ENCODE measurements around the gene BAZ2B. TPM values are rescaled to one million over a fixed set of nuclear protein-coding genes. Genes with fewer than 3 reads are reported as not detected.

The BAZ2B gene
- total RNA-seq, 2 donors from 2014 or later, result 53.1 to 64.1 TPM

DNA sequence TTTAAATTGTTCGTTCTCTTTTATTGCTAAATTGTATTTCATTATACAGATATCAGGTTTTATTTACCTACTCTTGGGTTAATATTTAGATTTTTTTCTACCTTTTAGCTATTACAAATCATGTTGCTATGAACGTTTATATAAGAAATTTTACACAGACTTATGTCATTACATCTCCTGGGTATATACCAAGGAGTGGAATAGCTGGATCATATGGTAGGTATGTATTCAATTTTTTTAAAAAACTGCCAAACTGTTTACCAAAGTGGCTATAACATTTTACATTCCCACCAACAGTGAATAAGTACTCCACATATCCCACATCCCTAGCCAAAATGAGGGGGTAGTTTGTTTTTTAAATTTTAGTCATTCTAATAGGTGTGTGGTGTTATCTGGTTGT lies 32.3 kb upstream of the BAZ2B start:
- H3K27ac Mint-ChIP-seq, result no peak overlapping the region
- H3K9me3 Mint-ChIP-seq, result peaks cover 42% of the 10 kb centered on the region
- Histone ChIP-seq H3K36me3 (ENCODE audit: control insufficient read depth, insufficient read depth, low read length) (no peaks in the 10 kb centered on the region), H3K4me3 (ENCODE audit: low read length) (no peak overlapping the region), H3K9ac (ENCODE audit: extremely low read depth, low read length, poor library complexity, severe bottlenecking) (no peak overlapping the region), H3K9me3 (ENCODE audit: control insufficient read depth, low read length) (peaks cover 5% of the 10 kb centered on the region), H3K4me1 (ENCODE audit: control insufficient read depth, insufficient read depth, low read length) (no peaks in the 10 kb centered on the region), H3K27ac (ENCODE audit: low read depth, low read length) (no peak overlapping the region), H3K27me3 (ENCODE audit: control insufficient read depth, insufficient read depth, low read length, poor library complexity, severe bottlenecking) (no peaks in the 10 kb centered on the region)
- TF ChIP-seq, protein P1, sequence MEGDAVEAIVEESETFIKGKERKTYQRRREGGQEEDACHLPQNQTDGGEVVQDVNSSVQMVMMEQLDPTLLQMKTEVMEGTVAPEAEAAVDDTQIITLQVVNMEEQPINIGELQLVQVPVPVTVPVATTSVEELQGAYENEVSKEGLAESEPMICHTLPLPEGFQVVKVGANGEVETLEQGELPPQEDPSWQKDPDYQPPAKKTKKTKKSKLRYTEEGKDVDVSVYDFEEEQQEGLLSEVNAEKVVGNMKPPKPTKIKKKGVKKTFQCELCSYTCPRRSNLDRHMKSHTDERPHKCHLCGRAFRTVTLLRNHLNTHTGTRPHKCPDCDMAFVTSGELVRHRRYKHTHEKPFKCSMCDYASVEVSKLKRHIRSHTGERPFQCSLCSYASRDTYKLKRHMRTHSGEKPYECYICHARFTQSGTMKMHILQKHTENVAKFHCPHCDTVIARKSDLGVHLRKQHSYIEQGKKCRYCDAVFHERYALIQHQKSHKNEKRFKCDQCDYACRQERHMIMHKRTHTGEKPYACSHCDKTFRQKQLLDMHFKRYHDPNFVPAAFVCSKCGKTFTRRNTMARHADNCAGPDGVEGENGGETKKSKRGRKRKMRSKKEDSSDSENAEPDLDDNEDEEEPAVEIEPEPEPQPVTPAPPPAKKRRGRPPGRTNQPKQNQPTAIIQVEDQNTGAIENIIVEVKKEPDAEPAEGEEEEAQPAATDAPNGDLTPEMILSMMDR (conservative IDR thresholded peaks at IDR 0.05), result no peak
- no peaks in the 10 kb centered on the region for H3K27me3 Mint-ChIP-seq (ENCODE audit: insufficient read depth)
- no peak for DNase-seq
- WGBS, 2 experiments (ENCODE audit: insufficient coverage in 1 of 2, insufficient read length in 1 of 2), result no CpG with 5 or more reads among the region's 2 CpGs
- no peaks in the 10 kb centered on the region for H3K4me1 Mint-ChIP-seq
- H3K4me3 Mint-ChIP-seq, result no peak overlapping the region
- H3K36me3 Mint-ChIP-seq (ENCODE audit: low read depth), result peaks cover 8% of the 10 kb centered on the region

DNA sequence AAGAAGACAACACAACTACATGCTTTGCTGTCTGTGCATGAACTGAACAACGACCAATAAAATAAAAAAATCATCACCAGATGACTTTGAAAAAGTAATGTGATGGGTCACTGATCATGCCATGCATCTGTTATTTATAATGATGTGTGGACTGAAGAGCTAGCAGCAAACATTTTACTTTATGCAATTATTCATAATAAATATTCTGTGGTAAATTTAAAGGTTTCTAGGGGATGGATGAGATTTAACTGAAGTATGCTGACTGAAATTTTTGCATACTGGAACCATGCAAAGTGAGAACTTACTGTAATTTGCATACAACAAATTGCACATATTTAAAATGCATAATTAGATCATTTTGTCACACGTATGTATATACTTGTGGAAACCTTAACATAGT lies 31.3 kb upstream of the BAZ2B start:
- Histone ChIP-seq H3K9ac (ENCODE audit: extremely low read depth, low read length, poor library complexity, severe bottlenecking) (no peak overlapping the region), H3K4me3 (ENCODE audit: low read length) (no peak overlapping the region), H3K27me3 (ENCODE audit: control insufficient read depth, insufficient read depth, low read length, poor library complexity, severe bottlenecking) (no peaks in the 10 kb centered on the region), H3K4me1 (ENCODE audit: control insufficient read depth, insufficient read depth, low read length) (no peaks in the 10 kb centered on the region), H3K9me3 (ENCODE audit: control insufficient read depth, low read length) (peaks cover 5% of the 10 kb centered on the region), H3K27ac (ENCODE audit: low read depth, low read length) (no peak overlapping the region), H3K36me3 (ENCODE audit: control insufficient read depth, insufficient read depth, low read length) (no peaks in the 10 kb centered on the region)
- no peak for DNase-seq
- no peak overlapping the region for H3K4me3 Mint-ChIP-seq
- no peak overlapping the region for H3K27ac Mint-ChIP-seq
- TF ChIP-seq, protein P1 (conservative IDR thresholded peaks at IDR 0.05), result no peak
- H3K36me3 Mint-ChIP-seq (ENCODE audit: low read depth), result peaks cover 8% of the 10 kb centered on the region
- H3K9me3 Mint-ChIP-seq, result peaks cover 42% of the 10 kb centered on the region
- no peaks in the 10 kb centered on the region for H3K4me1 Mint-ChIP-seq
- no peaks in the 10 kb centered on the region for H3K27me3 Mint-ChIP-seq (ENCODE audit: insufficient read depth)
- 80% methylated on average over 1 of the region's 2 CpGs; no CpG with 5 or more reads in 1 of the 2 experiments for WGBS, 2 experiments (ENCODE audit: insufficient coverage in 1 of 2, insufficient read length in 1 of 2)

DNA sequence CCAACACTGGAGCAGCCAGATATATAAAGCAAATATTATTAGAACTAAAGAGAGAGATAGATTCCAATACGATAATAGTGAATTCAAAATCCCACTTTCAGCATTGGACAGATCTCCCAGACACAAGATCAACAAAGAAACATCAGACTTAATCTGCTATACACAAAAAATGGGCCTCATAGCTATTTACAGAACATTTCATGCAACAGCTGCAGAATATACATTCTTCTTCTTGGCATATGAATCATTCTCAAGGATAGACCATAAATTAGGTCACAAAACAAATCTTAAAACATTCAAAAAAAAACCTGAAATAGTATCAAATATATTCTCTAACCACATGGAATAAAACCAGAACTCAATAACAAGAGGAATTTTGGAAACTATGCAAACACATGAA lies 23.8 kb upstream of the BAZ2B start:
- H3K4me3 ChIP-seq (ENCODE audit: low read length), result no peak overlapping the region
- peaks cover under 1% of the 10 kb centered on the region for H3K36me3 Mint-ChIP-seq (ENCODE audit: low read depth)
- H3K9ac ChIP-seq (ENCODE audit: extremely low read depth, low read length, poor library complexity, severe bottlenecking), result no peak overlapping the region
- H3K4me1 ChIP-seq (ENCODE audit: control insufficient read depth, insufficient read depth, low read length), result no peaks in the 10 kb centered on the region
- no peak overlapping the region for H3K27ac Mint-ChIP-seq
- no peaks in the 10 kb centered on the region for H3K27me3 ChIP-seq (ENCODE audit: control insufficient read depth, insufficient read depth, low read length, poor library complexity, severe bottlenecking)
- H3K36me3 ChIP-seq (ENCODE audit: control insufficient read depth, insufficient read depth, low read length), result no peaks in the 10 kb centered on the region
- TF ChIP-seq, protein P1 (conservative IDR thresholded peaks at IDR 0.05), result no peak
- no peak overlapping the region for H3K27ac ChIP-seq (ENCODE audit: low read depth, low read length)
- WGBS, 2 experiments (ENCODE audit: insufficient coverage in 1 of 2, insufficient read length in 1 of 2), result 95% methylated on average over 1 of the region's 1 CpG; no CpG with 5 or more reads in 1 of the 2 experiments
- peaks cover 7% of the 10 kb centered on the region for H3K4me1 Mint-ChIP-seq
- no peak for DNase-seq
- H3K4me3 Mint-ChIP-seq, result no peak overlapping the region
- H3K27me3 Mint-ChIP-seq (ENCODE audit: insufficient read depth), result no peaks in the 10 kb centered on the region
- H3K9me3 ChIP-seq (ENCODE audit: control insufficient read depth, low read length), result peaks cover 5% of the 10 kb centered on the region
- H3K9me3 Mint-ChIP-seq, result peaks cover 19% of the 10 kb centered on the region
